ENCODE data around the gene EEF1AKMT2.

- TF ChIP-seq E2F1 (CRISPR knock-in tag; IDR thresholded peaks at IDR 0.05) (no peak), MYBL2 (CRISPR knock-in tag; IDR thresholded peaks at IDR 0.05) (no peak), CTCF (IDR thresholded peaks at IDR 0.05) (no peak), ATF3 (CRISPR knock-in tag; conservative IDR thresholded peaks at IDR 0.05) (no peak), TEAD1 (CRISPR knock-in tag; IDR thresholded peaks at IDR 0.05) (no peak), SP1 (CRISPR knock-in tag; conservative IDR thresholded peaks at IDR 0.05) (no peak), ZNF512 (CRISPR knock-in tag; IDR thresholded peaks at IDR 0.05; ENCODE audit: borderline replicate concordance) (no peak), ETV6 (CRISPR knock-in tag; IDR thresholded peaks at IDR 0.05) (no peak)
These were observed 75.3 kb downstream of the EEF1AKMT2 start for GRCh38 chr10:124716369-124716768.

All from WTC11 (cell line).